ENCODE measurements around the gene KLRC2.
"Not testable (repeated sequence)": the region's sequence is repeated elsewhere in the genome, so short reads cannot be mapped to it uniquely, and the experiment has no call there.

Gene KLRC2

GRCh38 chr12:10393291-10393690 lies 42.5 kb downstream of the KLRC2 start:
- no peak overlapping the region for H3K27ac Mint-ChIP-seq
- H3K27me3 Mint-ChIP-seq (ENCODE audit: low read depth) = peaks cover 36% of the 10 kb centered on the region
- no peaks in the 10 kb centered on the region for H3K36me3 Mint-ChIP-seq (ENCODE audit: low read depth)
- no peak overlapping the region for H3K4me3 Mint-ChIP-seq
- H3K9me3 Mint-ChIP-seq = no peaks in the 10 kb centered on the region
- H3K4me1 Mint-ChIP-seq (ENCODE audit: low read depth) = no peaks in the 10 kb centered on the region

- Mint-ChIP-seq H3K27me3 (ENCODE audit: low read depth) (peaks cover 31% of the 10 kb centered on the region), H3K4me1 (ENCODE audit: low read depth) (no peaks in the 10 kb centered on the region), H3K9me3 (no peaks in the 10 kb centered on the region), H3K4me3 (no peak overlapping the region), H3K27ac (no peak overlapping the region), H3K36me3 (ENCODE audit: low read depth) (no peaks in the 10 kb centered on the region)
These were observed 43.3 kb downstream of the KLRC2 start for GRCh38 chr12:10392394-10392930.

DNA sequence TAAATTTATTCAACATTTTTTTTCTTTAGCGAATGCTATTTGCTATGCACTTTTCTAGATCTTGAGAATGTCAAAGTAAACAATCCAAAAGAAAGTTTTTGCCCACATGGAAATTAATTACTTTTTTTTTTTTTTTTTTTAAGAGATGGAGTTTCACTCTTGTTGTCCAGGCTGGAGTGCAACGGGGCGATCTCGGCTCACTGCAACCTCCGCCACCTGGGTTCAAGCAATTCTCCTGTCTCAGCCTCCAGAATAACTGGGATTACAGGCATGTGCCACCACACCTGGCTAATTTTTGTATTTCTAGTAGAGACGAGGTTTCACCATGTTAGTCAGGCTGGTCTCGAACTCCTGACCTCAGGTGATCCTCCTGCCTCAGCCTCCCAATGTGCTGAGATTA lies 44.8 kb downstream of the KLRC2 start:
- H3K4me1 Mint-ChIP-seq (ENCODE audit: low read depth); H3K27ac Mint-ChIP-seq; H3K9me3 Mint-ChIP-seq; H3K36me3 Mint-ChIP-seq (ENCODE audit: low read depth); H3K4me3 Mint-ChIP-seq: not testable (repeated sequence)
- peaks cover 34% of the 10 kb centered on the region for H3K27me3 Mint-ChIP-seq (ENCODE audit: low read depth)

DNA sequence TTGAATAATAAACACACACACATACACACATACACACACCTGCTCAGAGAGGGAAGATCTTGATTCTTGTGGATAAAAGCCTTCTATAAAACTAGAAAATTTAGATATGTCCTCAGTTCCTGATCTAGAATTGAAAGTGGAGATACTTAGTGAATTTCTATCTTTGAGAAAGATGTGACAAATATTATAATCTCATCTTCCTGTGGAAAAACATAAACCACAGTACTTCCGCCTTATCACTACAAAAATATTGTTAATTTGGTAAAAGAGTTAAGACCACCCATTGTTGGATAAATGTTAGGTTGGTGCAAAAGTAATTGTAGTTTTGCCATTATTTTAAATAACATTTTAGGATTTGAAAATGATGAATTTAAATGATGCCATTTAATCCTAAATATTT lies 45.9 kb downstream of the KLRC2 start, which contains the start of gene KLRK1:
Gene KLRK1 (minus strand): TSS at position 138 of the 400 bp plus-strand sequence. CDS start 1,231 bp downstream, outside the sequence.
- Mint-ChIP-seq H3K27ac (no peak within 1 kb of the TSS), H3K4me3 (no peak within 1 kb of the TSS), H3K27me3 (ENCODE audit: low read depth) (peaks cover 39% of the 10 kb centered on the region), H3K36me3 (ENCODE audit: low read depth) (no peaks in the 10 kb centered on the region), H3K9me3 (no peaks in the 10 kb centered on the region), H3K4me1 (ENCODE audit: low read depth) (no peaks in the 10 kb centered on the region)

- no peaks in the 10 kb centered on the region for H3K9me3 Mint-ChIP-seq
- H3K4me1 Mint-ChIP-seq (ENCODE audit: low read depth) = no peaks in the 10 kb centered on the region
- no peak overlapping the region for H3K4me3 Mint-ChIP-seq
- H3K27me3 Mint-ChIP-seq (ENCODE audit: low read depth) = peaks cover 47% of the 10 kb centered on the region
- no peaks in the 10 kb centered on the region for H3K36me3 Mint-ChIP-seq (ENCODE audit: low read depth)
- H3K27ac Mint-ChIP-seq = no peak overlapping the region
These were observed 47.0 kb downstream of the KLRC2 start for GRCh38 chr12:10388624-10389413.

DNA sequence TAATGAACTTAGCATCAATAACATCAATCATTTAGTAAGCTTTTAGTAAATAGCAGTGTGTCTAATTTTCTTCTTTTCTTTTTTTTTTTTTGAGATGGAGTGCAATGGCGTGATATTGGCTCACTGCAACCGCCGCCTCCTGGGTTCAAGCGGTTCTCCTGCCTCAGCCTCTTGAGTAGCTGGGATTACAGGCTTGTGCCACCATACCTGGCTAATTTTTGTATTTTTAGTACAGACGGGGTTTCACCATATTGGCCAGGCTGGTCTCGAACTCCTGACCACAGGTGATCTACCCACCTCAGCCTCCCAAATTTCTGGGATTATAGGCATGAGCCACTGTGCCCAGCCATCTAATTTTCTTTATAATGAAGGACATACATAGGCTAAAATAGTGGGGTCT lies 48.3 kb downstream of the KLRC2 start:
- peaks cover 52% of the 10 kb centered on the region for H3K27me3 Mint-ChIP-seq (ENCODE audit: low read depth)
- not testable (repeated sequence) for H3K4me1 Mint-ChIP-seq (ENCODE audit: low read depth); H3K27ac Mint-ChIP-seq; H3K9me3 Mint-ChIP-seq; H3K36me3 Mint-ChIP-seq (ENCODE audit: low read depth); H3K4me3 Mint-ChIP-seq

- no peaks in the 10 kb centered on the region for H3K36me3 Mint-ChIP-seq (ENCODE audit: low read depth)
- H3K27me3 Mint-ChIP-seq (ENCODE audit: low read depth) = peaks cover 48% of the 10 kb centered on the region
- H3K9me3 Mint-ChIP-seq = no peaks in the 10 kb centered on the region
- no peaks in the 10 kb centered on the region for H3K4me1 Mint-ChIP-seq (ENCODE audit: low read depth)
- no peak overlapping the region for H3K27ac Mint-ChIP-seq
- no peak overlapping the region for H3K4me3 Mint-ChIP-seq
These were observed 49.0 kb downstream of the KLRC2 start for GRCh38 chr12:10386857-10387256.

- H3K4me3 Mint-ChIP-seq = no peak overlapping the region
- H3K4me1 Mint-ChIP-seq (ENCODE audit: low read depth) = no peaks in the 10 kb centered on the region
- H3K27me3 Mint-ChIP-seq (ENCODE audit: low read depth) = peaks cover 51% of the 10 kb centered on the region
- H3K9me3 Mint-ChIP-seq = no peaks in the 10 kb centered on the region
- H3K36me3 Mint-ChIP-seq (ENCODE audit: low read depth) = no peaks in the 10 kb centered on the region
- H3K27ac Mint-ChIP-seq = no peak overlapping the region
These were observed 50.6 kb downstream of the KLRC2 start for GRCh38 chr12:10385166-10385613.

GRCh38 chr12:10384191-10384590 lies 51.6 kb downstream of the KLRC2 start:
- no peaks in the 10 kb centered on the region for H3K36me3 Mint-ChIP-seq (ENCODE audit: low read depth)
- peaks cover 45% of the 10 kb centered on the region for H3K27me3 Mint-ChIP-seq (ENCODE audit: low read depth)
- H3K4me3 Mint-ChIP-seq = no peak overlapping the region
- no peak overlapping the region for H3K27ac Mint-ChIP-seq
- H3K4me1 Mint-ChIP-seq (ENCODE audit: low read depth) = no peaks in the 10 kb centered on the region
- no peaks in the 10 kb centered on the region for H3K9me3 Mint-ChIP-seq

DNA sequence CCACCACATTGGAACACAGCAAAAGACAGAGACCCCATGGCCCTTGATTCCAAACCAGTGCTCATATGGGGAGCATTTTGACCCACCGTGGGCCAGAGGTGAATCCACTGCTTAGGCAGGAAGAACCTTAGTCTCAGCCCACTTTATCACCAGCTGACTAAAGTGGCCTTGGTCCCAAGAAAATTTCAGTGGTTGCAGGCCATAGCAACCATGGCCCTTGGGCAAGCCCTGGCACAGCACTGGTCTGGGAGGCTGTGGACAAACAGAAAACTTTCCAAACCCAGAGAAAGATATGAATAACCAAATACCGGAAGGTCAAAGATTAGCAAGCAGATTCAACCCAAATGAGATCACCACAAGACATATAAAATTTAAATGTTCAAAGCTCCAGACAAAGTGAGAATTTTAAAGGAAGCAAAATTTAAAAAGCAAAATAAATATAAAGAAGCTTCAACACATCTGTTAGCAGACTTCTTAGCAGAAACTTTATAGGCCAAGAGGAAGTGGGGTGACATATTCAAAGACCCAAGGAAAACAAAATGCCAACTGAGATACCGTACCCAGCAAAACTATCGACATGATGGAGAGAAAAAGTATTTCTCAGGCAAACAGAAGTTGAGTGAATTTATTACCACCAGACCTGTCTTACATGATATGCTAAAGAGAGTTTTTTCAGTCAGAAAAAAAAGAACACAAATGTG lies 53.7 kb downstream of the KLRC2 start:
- Mint-ChIP-seq H3K4me1 (ENCODE audit: low read depth) (no peaks in the 10 kb centered on the region), H3K4me3 (no peak overlapping the region), H3K27me3 (ENCODE audit: low read depth) (peaks cover 40% of the 10 kb centered on the region), H3K36me3 (ENCODE audit: low read depth) (no peaks in the 10 kb centered on the region), H3K9me3 (no peaks in the 10 kb centered on the region), H3K27ac (no peak overlapping the region)
